B cell (primary cell): ENCODE results near the gene KCNN1. TPM values are rescaled to one million over a fixed set of nuclear protein-coding genes. Genes with fewer than 3 reads are reported as not detected.

Experiments
- ATAC-seq: fragments of 200-7000 bp; cut with Tn5 transposase; one replicate; pipeline ENCODE4 v1.10.0; 2021; ENCODE audit warnings: low read depth, mild to moderate bottlenecking, moderate number of reproducible peaks, moderate library complexity
- CTCF ChIA-PET: fragments of 350-600 bp; sonication (Branson Sonifier 250); formaldehyde crosslinking; loops from one replicate; lab custom pipeline; 2021; ENCODE audit warnings: antibody characterized with exemption, inconsistent platforms; lab: Charles Lee
- POLR2A ChIA-PET: fragments of 350-600 bp; sonication (Branson Sonifier 250); formaldehyde crosslinking; loops from one replicate; lab custom pipeline; 2021; ENCODE audit warnings: antibody characterized with exemption; lab: Charles Lee
- DNase-seq: peaks from one replicate; pipeline ENCODE4 v3.0.0; 2013
- H2AFZ ChIP-seq: 2 replicates; pipeline ENCODE4 v1.6.1; 2012; ENCODE audit warnings: mild to moderate bottlenecking, low read depth, low read length; ENCODE audit not compliant: insufficient read depth, poor library complexity, severe bottlenecking
- H3K27ac ChIP-seq, 2 donors: 1 replicate in 1 of 2; 2 replicates in 1 of 2; pipeline ENCODE4 v1.5.1; 2012 to 2013; ENCODE audit warnings: low read length in 2 of 2, mild to moderate bottlenecking in 2 of 2, moderate library complexity in 1 of 2
- H3K27me3 ChIP-seq, 4 experiments: fragments of 200-600 bp in 1 of 4; sonication (generic) in 1 of 4; replicated peaks in 1 of 4; 1 replicate in 2 of 4; 2 replicates in 2 of 4; pipeline versions ENCODE4 v1.6.1 to v1.7.0; 2013 to 2016; ENCODE audit warnings: low read length in 3 of 4, mild to moderate bottlenecking in 2 of 4, mixed read lengths in 1 of 4, moderate library complexity in 1 of 4; ENCODE audit not compliant: insufficient read depth in 4 of 4, control insufficient read depth in 3 of 4; ENCODE audit errors: control extremely low read depth in 1 of 4
- H3K36me3 ChIP-seq, 2 experiments: replicated peaks in 1 of 2; 1 replicate in 1 of 2; 2 replicates in 1 of 2; pipeline versions ENCODE4 v1.6.1 to v1.7.1; 2013; ENCODE audit warnings: low read length in 1 of 2; ENCODE audit not compliant: insufficient read depth in 2 of 2, control insufficient read depth in 1 of 2; ENCODE audit errors: control extremely low read depth in 1 of 2, extremely low read depth in 1 of 2
- H3K4me1 ChIP-seq, 2 donors: fragments of 200-600 bp in 1 of 2; sonication (generic) in 1 of 2; 1 replicate in 1 of 2; 2 replicates in 1 of 2; pipeline versions ENCODE4 v1.5.1 to v1.6.1; 2013 to 2017; ENCODE audit warnings: low read length in 2 of 2; ENCODE audit not compliant: control insufficient read depth in 2 of 2, insufficient read depth in 2 of 2
- H3K4me2 ChIP-seq: replicated peaks from 2 replicates; pipeline ENCODE3; 2012; ENCODE audit warnings: mild to moderate bottlenecking, low read depth, low read length; ENCODE audit not compliant: poor library complexity, severe bottlenecking
- H3K4me3 ChIP-seq, 5 experiments: fragments of 200-600 bp in 1 of 5; sonication (generic) in 1 of 5; 1 replicate in 3 of 5; 2 replicates in 2 of 5; pipeline versions ENCODE4 v1.5.1 to v1.7.0; 2011 to 2016; ENCODE audit warnings: low read length in 4 of 5, mild to moderate bottlenecking in 4 of 5, low read depth in 2 of 5, control low read depth in 1 of 5, moderate library complexity in 1 of 5; ENCODE audit not compliant: insufficient read depth in 1 of 5; ENCODE audit errors: control extremely low read depth in 1 of 5, extremely low read depth in 1 of 5
- H3K79me2 ChIP-seq: fragments of 200-600 bp; sonication (generic); one replicate; pipeline ENCODE4 v1.6.0; 2016; ENCODE audit warnings: low read length; ENCODE audit not compliant: control insufficient read depth, insufficient read depth
- H3K9ac ChIP-seq: fragments of 200-600 bp; sonication (generic); 2 replicates; pipeline ENCODE4 v1.6.1; 2017; ENCODE audit warnings: mild to moderate bottlenecking, low read length, moderate library complexity
- H3K9me3 ChIP-seq, 3 donors: one replicate each; pipeline versions ENCODE4 v1.6.1 to v1.7.1; 2013; ENCODE audit warnings: low read length in 2 of 3; ENCODE audit not compliant: control insufficient read depth in 2 of 3, insufficient read depth in 1 of 3; ENCODE audit errors: control extremely low read depth in 1 of 3
- H4K20me1 ChIP-seq: 2 replicates; pipeline ENCODE4 v1.6.0; 2012; ENCODE audit warnings: mild to moderate bottlenecking, low read length; ENCODE audit not compliant: insufficient read depth, control insufficient read depth, poor library complexity, severe bottlenecking
- H3K27ac Mint-ChIP-seq: one replicate; pipeline ENCODE4 v1.8.0; 2021; ENCODE audit warnings: mixed read lengths
- H3K27me3 Mint-ChIP-seq: one replicate; pipeline ENCODE4 v1.8.0; 2021; ENCODE audit warnings: mixed read lengths
- H3K4me1 Mint-ChIP-seq: one replicate; pipeline ENCODE4 v1.8.0; 2021; ENCODE audit warnings: mixed read lengths
- H3K4me3 Mint-ChIP-seq: one replicate; pipeline ENCODE4 v1.8.0; 2021; ENCODE audit warnings: mixed read lengths
- H3K9me3 Mint-ChIP-seq: one replicate; pipeline ENCODE4 v1.8.0; 2022; ENCODE audit warnings: mixed read lengths; ENCODE audit not compliant: insufficient read depth
- EZH2 ChIP-seq: IDR thresholded peaks from 2 replicates; pipeline ENCODE4 v1.6.1; 2012; ENCODE audit warnings: borderline replicate concordance, low read depth, mild to moderate bottlenecking, moderate library complexity, low read length; ENCODE audit not compliant: insufficient read depth, poor library complexity, severe bottlenecking
- WGBS: methylation state at CpG from one replicate; pipeline ENCODE4 v1.1.5; 2013; ENCODE audit warnings: missing lambda C conversion rate; ENCODE audit not compliant: insufficient coverage; 5-methylcytosine and 5-hydroxymethylcytosine counted together
- intact Hi-C: fragments of 100-400 bp; cut with micrococcal nuclease; formaldehyde crosslinking; loops from one replicate; pipeline ENCODE4 v1.10.0; 2022
- polyA plus RNA-seq: library from polyadenylated mRNA; depleted of rRNA; stranded (reverse); fragments of >200 nt; gene quantifications from 2 replicates; pipeline ENCODE4 v1.2.3, GENCODE V29; 2012
- total RNA-seq, 2 donors: library from RNA; stranded (reverse); fragments of 120-200 nt in 1 of 2; gene quantifications; 1 replicate in 1 of 2; 2 replicates in 1 of 2; pipeline versions ENCODE4 v1.2.3 to v1.2.4, GENCODE V29; 2013 to 2022
- TF ChIP-seq, protein P1 (sequence below): fragments of 200-600 bp; IDR thresholded peaks from one replicate; pipeline ENCODE4 v1.8.0; 2022; ENCODE audit warnings: antibody characterized with exemption, mild to moderate bottlenecking

The KCNN1 gene
- total and polyA plus RNA-seq, 2 donors (not counting 1 experiment from before 2014, with no cell fraction given), result 0.04 TPM; not detected in 1

DNA sequence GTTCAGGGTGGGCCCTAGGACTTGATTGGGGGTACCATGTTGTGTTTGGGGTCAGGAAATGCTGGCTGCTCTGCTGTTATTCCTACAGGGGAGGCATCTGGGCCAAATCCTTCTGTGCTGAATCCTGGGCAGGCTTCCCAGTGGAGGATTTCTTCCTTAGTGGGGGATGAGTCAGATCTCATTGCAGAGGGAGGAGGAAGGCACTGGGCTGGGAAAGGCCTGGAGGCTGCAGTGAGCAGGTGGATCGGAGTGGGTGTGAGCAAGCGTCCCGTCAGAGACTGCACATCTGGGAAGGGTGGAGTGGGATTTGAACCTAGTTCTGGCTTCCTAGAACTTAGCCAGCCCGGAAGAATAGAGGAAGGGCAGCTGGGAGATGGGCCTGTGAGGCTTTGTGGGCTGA is 22.6 kb upstream of the KCNN1 start:
- Mint-ChIP-seq H3K27ac (no peak overlapping the region), H3K4me3 (no peak overlapping the region), H3K9me3 (no peaks in the 10 kb centered on the region), H3K4me1 (peaks cover 24% of the 10 kb centered on the region), H3K27me3 (no peaks in the 10 kb centered on the region)
- Histone ChIP-seq H3K9me3 (no peaks in the 10 kb centered on the region), H3K79me2 (peaks cover 3% of the 10 kb centered on the region), H4K20me1 (no peaks in the 10 kb centered on the region), H3K9ac (no peak overlapping the region), H2AFZ (no peak overlapping the region), H3K4me1 (peaks cover 17 to 26% of the 10 kb centered on the region in 2 donors), H3K27ac (no peak overlapping the region), H3K4me3 (no peak overlapping the region), H3K27me3 (peaks cover 0 to 6% (median 2%) of the 10 kb centered on the region in 4 experiments), H3K4me2 (no peak overlapping the region), H3K36me3 (peaks cover 0 to 15% of the 10 kb centered on the region in 2 experiments)
- intact Hi-C loops, result no loop called here
- no peak for ATAC-seq
- no peak for DNase-seq
- CTCF ChIA-PET, result interaction anchor here (8.1 to 8.7 kb wide), 2 partner anchors 11 to 54 kb away, joined by 51 to 117 read pairs; partner anchors contain the start of gene CCDC124
- POLR2A ChIA-PET, result interaction anchor here (0.8 kb wide), 1 partner anchor 144 kb away, joined by 5 read pairs; no protein-coding TSS in a partner anchor
- TF ChIP-seq, protein P1, sequence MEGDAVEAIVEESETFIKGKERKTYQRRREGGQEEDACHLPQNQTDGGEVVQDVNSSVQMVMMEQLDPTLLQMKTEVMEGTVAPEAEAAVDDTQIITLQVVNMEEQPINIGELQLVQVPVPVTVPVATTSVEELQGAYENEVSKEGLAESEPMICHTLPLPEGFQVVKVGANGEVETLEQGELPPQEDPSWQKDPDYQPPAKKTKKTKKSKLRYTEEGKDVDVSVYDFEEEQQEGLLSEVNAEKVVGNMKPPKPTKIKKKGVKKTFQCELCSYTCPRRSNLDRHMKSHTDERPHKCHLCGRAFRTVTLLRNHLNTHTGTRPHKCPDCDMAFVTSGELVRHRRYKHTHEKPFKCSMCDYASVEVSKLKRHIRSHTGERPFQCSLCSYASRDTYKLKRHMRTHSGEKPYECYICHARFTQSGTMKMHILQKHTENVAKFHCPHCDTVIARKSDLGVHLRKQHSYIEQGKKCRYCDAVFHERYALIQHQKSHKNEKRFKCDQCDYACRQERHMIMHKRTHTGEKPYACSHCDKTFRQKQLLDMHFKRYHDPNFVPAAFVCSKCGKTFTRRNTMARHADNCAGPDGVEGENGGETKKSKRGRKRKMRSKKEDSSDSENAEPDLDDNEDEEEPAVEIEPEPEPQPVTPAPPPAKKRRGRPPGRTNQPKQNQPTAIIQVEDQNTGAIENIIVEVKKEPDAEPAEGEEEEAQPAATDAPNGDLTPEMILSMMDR, result no peak
- no peak for TF ChIP-seq EZH2
- WGBS, result 95% methylated on average over 4 of the region's 4 CpGs
